IMR-90 (cell line): ENCODE measurements around the gene STARD7. TPM values are rescaled to one million over a fixed set of nuclear protein-coding genes. Genes with fewer than 3 reads are reported as not detected.
A peak's percentile ranks its signal among the peaks of the same experiment; 100 is the strongest.

Source experiments
- ATAC-seq: fragments of 200-7000 bp; cut with Tn5 transposase; 2 replicates; pipeline ENCODE4 v1.9.1; 2020; ENCODE audit warnings: low read depth, mild to moderate bottlenecking, moderate library complexity
- BruUV-seq: library from RNA; stranded (reverse); fragments of 400-500 nt; replicated peaks from 2 replicates; lab custom pipeline; 2021; lab: Mats Ljungman, UMichigan
- CTCF ChIA-PET: fragments of 300-600 bp; formaldehyde crosslinking; extraction: SDS; loops from one replicate; lab custom pipeline; 2021; ENCODE audit warnings: antibody characterized with exemption; lab: Yijun Ruan, JAX
- POLR2A ChIA-PET: fragments of 300-600 bp; sonication (Branson Sonifier 250); formaldehyde crosslinking; loops from one replicate; lab custom pipeline; 2022; ENCODE audit warnings: antibody characterized with exemption; ENCODE audit not compliant: unreplicated experiment; lab: Charles Lee
- DNase-seq: peaks from one replicate; pipeline ENCODE4 v3.0.0; 2013
- H2AFZ ChIP-seq: replicated peaks from 2 replicates; pipeline ENCODE3; 2013; ENCODE audit warnings: low read length, mild to moderate bottlenecking; ENCODE audit not compliant: poor library complexity
- H2AK5ac ChIP-seq: 2 replicates; pipeline ENCODE4 v1.6.1; 2013; ENCODE audit warnings: low read depth, low read length, inconsistent platforms
- H2AK9ac ChIP-seq: replicated peaks from 2 replicates; pipeline ENCODE3; 2013; ENCODE audit warnings: mild to moderate bottlenecking, low read depth, low read length, moderate library complexity; ENCODE audit not compliant: poor library complexity
- H2BK120ac ChIP-seq: 2 replicates; pipeline ENCODE4 v1.6.1; 2013; ENCODE audit warnings: low read depth, low read length, inconsistent platforms
- H2BK15ac ChIP-seq: 3 replicates; pipeline ENCODE4 v1.6.1; 2013; ENCODE audit warnings: low read depth, low read length, inconsistent platforms
- H2BK20ac ChIP-seq: 2 replicates; pipeline ENCODE4 v1.6.1; 2013; ENCODE audit warnings: low read depth, mild to moderate bottlenecking, inconsistent platforms, low read length, moderate library complexity
- H2BK5ac ChIP-seq: 2 replicates; pipeline ENCODE4 v1.6.1; 2013; ENCODE audit warnings: mild to moderate bottlenecking, low read depth, low read length, inconsistent platforms; ENCODE audit not compliant: poor library complexity, severe bottlenecking
- H3K14ac ChIP-seq: replicated peaks from 2 replicates; pipeline ENCODE4 v1.6.1; 2013; ENCODE audit warnings: low read depth, low read length, inconsistent platforms
- H3K18ac ChIP-seq: 2 replicates; pipeline ENCODE4 v1.6.1; 2013; ENCODE audit warnings: low read depth, low read length, control low read depth
- H3K23ac ChIP-seq: 2 replicates; pipeline ENCODE4 v1.6.1; 2013; ENCODE audit warnings: low read depth, low read length, inconsistent platforms
- H3K27ac ChIP-seq: 2 replicates; pipeline ENCODE4 v1.5.1; 2013; ENCODE audit warnings: mild to moderate bottlenecking, control low read depth, low read length; ENCODE audit not compliant: insufficient read depth
- H3K27me3 ChIP-seq: 2 replicates; pipeline ENCODE4 v1.6.1; 2013; ENCODE audit warnings: low read length; ENCODE audit not compliant: control insufficient read depth, insufficient read depth
- H3K36me3 ChIP-seq: 2 replicates; pipeline ENCODE4 v1.6.1; 2013; ENCODE audit warnings: low read length, mixed read lengths; ENCODE audit not compliant: control insufficient read depth, insufficient read depth
- H3K4ac ChIP-seq: 2 replicates; pipeline ENCODE4 v1.6.1; 2013; ENCODE audit warnings: low read depth, low read length, inconsistent platforms
- H3K4me1 ChIP-seq: 2 replicates; pipeline ENCODE4 v1.6.1; 2013; ENCODE audit warnings: low read length, mixed read lengths; ENCODE audit not compliant: control insufficient read depth, insufficient read depth
- H3K4me2 ChIP-seq: 2 replicates; pipeline ENCODE4 v1.6.1; 2013; ENCODE audit warnings: low read depth, mild to moderate bottlenecking, control low read depth, low read length, moderate library complexity
- H3K4me3 ChIP-seq: 2 replicates; pipeline ENCODE4 v1.5.1; 2013; ENCODE audit warnings: low read depth, mild to moderate bottlenecking, control low read depth, low read length, moderate library complexity; ENCODE audit not compliant: insufficient read depth
- H3K56ac ChIP-seq: 2 replicates; pipeline ENCODE4 v1.6.1; 2013; ENCODE audit warnings: low read length, inconsistent platforms; ENCODE audit not compliant: insufficient read depth; ENCODE audit errors: extremely low read depth
- H3K79me1 ChIP-seq, 2 experiments: 2 replicates each; pipeline ENCODE4 v1.6.1; 2013; ENCODE audit warnings: low read length in 2 of 2, inconsistent platforms in 1 of 2, low read depth in 1 of 2
- H3K9ac ChIP-seq: 2 replicates; pipeline ENCODE4 v1.6.1; 2013; ENCODE audit warnings: low read depth, low read length, control low read depth
- H3K9me1 ChIP-seq: 2 replicates; pipeline ENCODE4 v1.6.1; 2013; ENCODE audit warnings: low read length, inconsistent platforms; ENCODE audit not compliant: insufficient read depth
- H3K9me3 ChIP-seq: 2 replicates; pipeline ENCODE4 v1.6.1; 2013; ENCODE audit warnings: low read length; ENCODE audit not compliant: control insufficient read depth, insufficient read depth
- H4K20me1 ChIP-seq: 2 replicates; pipeline ENCODE4 v1.6.1; 2013; ENCODE audit warnings: low read length, inconsistent platforms; ENCODE audit not compliant: insufficient read depth
- H4K5ac ChIP-seq: 2 replicates; pipeline ENCODE4 v1.6.1; 2013; ENCODE audit warnings: mild to moderate bottlenecking, low read depth, low read length, control low read depth
- H4K8ac ChIP-seq, 2 experiments: 2 replicates each; pipeline ENCODE4 v1.6.1; 2013; ENCODE audit warnings: low read depth in 2 of 2, low read length in 2 of 2, control low read depth in 1 of 2, inconsistent platforms in 1 of 2
- H4K91ac ChIP-seq: 2 replicates; pipeline ENCODE4 v1.6.1; 2013; ENCODE audit warnings: low read depth, low read length, inconsistent platforms; ENCODE audit not compliant: insufficient read depth
- FOS ChIP-seq: fragments of 150-350 bp; IDR thresholded peaks from 2 replicates; pipeline ENCODE4 v1.6.1; 2016; ENCODE audit warnings: low read depth, low read length
- WGBS, 2 experiments: methylation state at CpG; one replicate each; pipeline versions ENCODE4 v1.1.5 to v1.1.7; 2013; ENCODE audit warnings: missing lambda C conversion rate in 2 of 2; ENCODE audit not compliant: insufficient read length in 1 of 2; ENCODE audit errors: extremely low coverage in 2 of 2; 5-methylcytosine and 5-hydroxymethylcytosine counted together
- dilution Hi-C: fragments of 300-500 bp; cut with HindIII; formaldehyde crosslinking; loops from one replicate; pipeline ENCODE4 v1.14.3; 2018; ENCODE audit warnings: low sequenced_read_pairs; ENCODE audit not compliant: unreplicated experiment
- in situ Hi-C: fragments of 300-500 bp; cut with MboI; formaldehyde crosslinking; loops from 3 replicates; pipeline ENCODE4 v1.14.3; 2019; ENCODE audit warnings: low sequenced_read_pairs, inconsistent platforms, mixed read lengths
- intact Hi-C: fragments of 100-400 bp; cut with micrococcal nuclease; formaldehyde crosslinking; loops from 2 replicates; pipeline ENCODE4 v1.10.0; 2022
- polyA plus RNA-seq, 3 experiments: library from polyadenylated mRNA; depleted of rRNA; stranded (reverse); fragments of >200 nt; gene quantifications; 2 replicates each; pipeline ENCODE4 v1.2.3, GENCODE V29; 2012; ENCODE audit warnings: low replicate concordance in 1 of 3
- total RNA-seq: library from RNA; depleted of rRNA; stranded (reverse); fragments of >200 nt; gene quantifications from 2 replicates; pipeline ENCODE4 v1.2.3, GENCODE V29; 2012
- TF ChIP-seq, protein P1 (sequence below): fragments of 150-350 bp; IDR thresholded peaks from 2 replicates; pipeline ENCODE4 v1.6.1; 2017; ENCODE audit warnings: mild to moderate bottlenecking, antibody characterized with exemption, low read length, low read depth

Gene STARD7
- total and polyA plus RNA-seq, 2 of the 4 experiments (the other 2 are of a cell fraction) = 61.7 to 138 TPM

DNA sequence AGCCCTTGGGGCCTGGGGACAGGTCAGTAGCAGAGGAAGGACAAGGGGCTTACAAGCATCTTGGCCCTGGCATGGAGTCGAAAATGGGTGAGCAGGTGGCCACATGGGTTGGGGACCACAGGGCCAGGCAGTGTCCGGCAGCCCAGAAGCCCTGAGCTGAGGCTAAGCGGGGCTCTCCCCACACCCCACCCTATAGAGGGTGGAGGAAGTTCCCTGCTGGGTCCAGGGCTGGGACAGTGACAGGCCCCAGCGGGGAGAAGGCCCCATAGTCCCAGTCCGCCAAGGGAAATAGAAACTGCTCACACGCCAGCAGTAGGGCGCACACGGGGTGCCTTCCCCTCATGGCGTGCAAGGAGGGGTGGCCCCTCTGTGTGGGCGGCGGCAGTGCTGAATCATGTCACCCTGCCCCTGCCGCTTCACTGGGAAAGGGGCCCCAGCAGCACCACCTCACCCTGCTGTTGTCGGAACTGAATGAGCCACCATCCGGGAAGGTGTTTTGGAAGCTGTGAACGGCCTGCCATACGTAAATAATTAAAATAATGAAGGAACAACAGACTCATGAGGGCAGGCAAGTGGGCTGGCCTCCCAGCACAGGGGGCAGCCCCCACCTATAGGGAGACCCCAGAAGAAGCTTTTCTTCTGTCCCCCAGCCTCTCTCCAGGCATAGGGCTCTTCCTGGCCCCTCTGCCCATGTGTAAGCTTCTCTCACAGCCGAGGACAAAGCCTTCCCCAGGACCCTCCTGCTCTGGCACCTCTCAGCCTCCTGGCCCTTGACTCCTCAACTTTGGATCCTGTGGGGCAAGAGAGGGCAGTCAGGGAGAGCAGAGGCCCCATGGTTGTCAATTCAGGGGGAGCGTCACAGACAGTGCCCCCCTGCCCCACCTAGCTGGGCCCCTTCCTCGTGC is 50.7 kb downstream of the STARD7 start:
- Histone ChIP-seq H2BK120ac (no peak overlapping the region), H3K36me3 (no peaks in the 10 kb centered on the region), H3K9me3 (no peaks in the 10 kb centered on the region), H2AK9ac (no peak overlapping the region), H3K14ac (no peak overlapping the region), H4K8ac (no peak overlapping the region), H4K5ac (no peak overlapping the region), H3K79me1 (no peaks in the 10 kb centered on the region), H3K27me3 (peaks cover 12% of the 10 kb centered on the region; the same call in 1 of the 2 replicates), H3K9me1 (no peaks in the 10 kb centered on the region), H3K9ac (no peak overlapping the region), H2BK20ac (no peak overlapping the region), H2AK5ac (no peak overlapping the region), H3K18ac (no peak overlapping the region), H2BK15ac (no peak overlapping the region), H3K4me2 (no peak overlapping the region), H3K56ac (no peak overlapping the region), H3K4me3 (no peak overlapping the region), H2AFZ (peak overlapping the region; percentile 17), H2BK5ac (no peak overlapping the region), H3K23ac (no peak overlapping the region), H3K27ac (no peak overlapping the region), H3K4me1 (no peaks in the 10 kb centered on the region), H4K20me1 (no peaks in the 10 kb centered on the region), H4K91ac (no peak overlapping the region), H3K4ac (no peak overlapping the region)
- ATAC-seq (peak; percentile 37), DNase-seq (no peak)
- no TSS peak for BruUV-seq
- ChIA-PET POLR2A (no interaction called here), CTCF (no interaction called here)
- in situ Hi-C loops (no loop called here), dilution Hi-C loops (no loop called here), intact Hi-C loops (no loop called here)
- TF ChIP-seq, protein P1, sequence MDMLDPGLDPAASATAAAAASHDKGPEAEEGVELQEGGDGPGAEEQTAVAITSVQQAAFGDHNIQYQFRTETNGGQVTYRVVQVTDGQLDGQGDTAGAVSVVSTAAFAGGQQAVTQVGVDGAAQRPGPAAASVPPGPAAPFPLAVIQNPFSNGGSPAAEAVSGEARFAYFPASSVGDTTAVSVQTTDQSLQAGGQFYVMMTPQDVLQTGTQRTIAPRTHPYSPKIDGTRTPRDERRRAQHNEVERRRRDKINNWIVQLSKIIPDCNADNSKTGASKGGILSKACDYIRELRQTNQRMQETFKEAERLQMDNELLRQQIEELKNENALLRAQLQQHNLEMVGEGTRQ = no peak
- TF ChIP-seq FOS = 0 out of 2 replicates have a peak, but pooled peaks have one; percentile 20
- WGBS, 2 experiments = 63% methylated on average over 6 of the region's 19 CpGs; no CpG with 5 or more reads in 1 of the 2 experiments
